22Rv1 (cell line): ENCODE measurements around the gene ITGB1.

ENCODE experiments used
- H3K27ac ChIP-seq: fragments of 450-650 bp; 2 replicates; pipeline ENCODE4 v1.5.1; 2017
- ZFX ChIP-seq: fragments of 450-650 bp; IDR thresholded peaks from 2 replicates; pipeline ENCODE4 v1.6.1; 2017; ENCODE audit warnings: antibody characterized with exemption, borderline replicate concordance
- TF ChIP-seq, protein P1 (sequence below): fragments of 450-650 bp; IDR thresholded peaks from 2 replicates; pipeline ENCODE4 v1.5.1; 2017; ENCODE audit warnings: mild to moderate bottlenecking

Gene ITGB1

DNA sequence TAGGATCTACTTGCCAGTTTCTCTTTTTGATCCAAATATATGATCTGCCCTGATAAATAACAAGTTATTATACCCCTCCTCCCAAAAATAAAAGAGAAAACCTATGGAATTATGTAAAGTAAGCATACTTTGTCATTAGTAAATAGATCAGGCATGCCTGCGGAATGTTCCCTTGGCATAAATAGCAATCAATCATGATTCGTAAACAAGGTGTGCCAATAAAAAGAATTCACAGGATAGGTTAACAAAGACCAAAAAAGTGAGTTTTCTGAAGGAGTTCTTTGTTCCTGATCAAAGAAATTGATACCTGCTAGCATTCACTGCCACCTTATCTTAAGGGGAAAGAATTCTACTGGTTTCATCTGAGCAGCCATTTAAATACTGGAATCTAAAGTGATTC, 11.9 kb downstream of the ITGB1 start:
- TF ChIP-seq, protein P1, sequence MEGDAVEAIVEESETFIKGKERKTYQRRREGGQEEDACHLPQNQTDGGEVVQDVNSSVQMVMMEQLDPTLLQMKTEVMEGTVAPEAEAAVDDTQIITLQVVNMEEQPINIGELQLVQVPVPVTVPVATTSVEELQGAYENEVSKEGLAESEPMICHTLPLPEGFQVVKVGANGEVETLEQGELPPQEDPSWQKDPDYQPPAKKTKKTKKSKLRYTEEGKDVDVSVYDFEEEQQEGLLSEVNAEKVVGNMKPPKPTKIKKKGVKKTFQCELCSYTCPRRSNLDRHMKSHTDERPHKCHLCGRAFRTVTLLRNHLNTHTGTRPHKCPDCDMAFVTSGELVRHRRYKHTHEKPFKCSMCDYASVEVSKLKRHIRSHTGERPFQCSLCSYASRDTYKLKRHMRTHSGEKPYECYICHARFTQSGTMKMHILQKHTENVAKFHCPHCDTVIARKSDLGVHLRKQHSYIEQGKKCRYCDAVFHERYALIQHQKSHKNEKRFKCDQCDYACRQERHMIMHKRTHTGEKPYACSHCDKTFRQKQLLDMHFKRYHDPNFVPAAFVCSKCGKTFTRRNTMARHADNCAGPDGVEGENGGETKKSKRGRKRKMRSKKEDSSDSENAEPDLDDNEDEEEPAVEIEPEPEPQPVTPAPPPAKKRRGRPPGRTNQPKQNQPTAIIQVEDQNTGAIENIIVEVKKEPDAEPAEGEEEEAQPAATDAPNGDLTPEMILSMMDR = no peak
- no peak for TF ChIP-seq ZFX
- H3K27ac ChIP-seq = no peak overlapping the region

DNA sequence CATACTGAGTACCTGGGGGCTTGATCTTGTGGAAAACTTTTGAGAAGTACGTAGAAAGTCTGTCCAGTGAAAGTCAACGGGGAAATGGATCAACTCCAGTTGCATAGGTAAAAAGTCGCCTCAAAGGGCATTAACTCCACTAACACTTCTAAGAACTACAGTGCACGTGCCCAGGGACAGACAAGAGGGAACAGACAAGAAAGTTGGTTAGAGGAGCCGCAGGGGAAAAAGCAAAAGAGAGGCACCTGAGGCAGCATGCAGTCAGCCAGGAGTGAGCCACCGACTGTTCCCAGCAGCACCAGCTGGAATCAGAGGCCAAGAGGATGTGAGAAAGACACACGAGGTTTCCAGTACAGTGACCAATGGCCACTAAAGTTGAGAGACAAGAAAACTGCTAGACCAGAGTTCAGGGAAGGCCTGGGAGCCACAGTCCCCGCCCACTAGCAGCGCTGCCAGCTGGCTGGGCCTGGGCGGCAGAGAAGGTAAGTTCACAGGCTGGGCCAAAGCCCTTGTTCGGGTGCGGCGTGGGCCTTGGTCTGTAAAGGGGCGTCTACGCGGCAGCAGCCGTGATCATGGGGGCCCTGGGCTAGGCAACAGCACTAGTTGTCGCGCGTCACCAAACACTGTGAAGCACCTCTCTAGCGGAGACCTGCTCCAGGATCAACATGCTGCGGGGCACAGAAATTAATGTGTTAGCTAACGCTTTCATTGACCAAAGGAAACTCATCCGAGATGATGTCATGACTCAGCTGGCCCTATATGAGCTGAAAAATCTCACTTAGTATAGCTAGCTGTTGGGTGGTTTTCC, 14.0 kb downstream of the ITGB1 start:
- no peak overlapping the region for H3K27ac ChIP-seq

DNA sequence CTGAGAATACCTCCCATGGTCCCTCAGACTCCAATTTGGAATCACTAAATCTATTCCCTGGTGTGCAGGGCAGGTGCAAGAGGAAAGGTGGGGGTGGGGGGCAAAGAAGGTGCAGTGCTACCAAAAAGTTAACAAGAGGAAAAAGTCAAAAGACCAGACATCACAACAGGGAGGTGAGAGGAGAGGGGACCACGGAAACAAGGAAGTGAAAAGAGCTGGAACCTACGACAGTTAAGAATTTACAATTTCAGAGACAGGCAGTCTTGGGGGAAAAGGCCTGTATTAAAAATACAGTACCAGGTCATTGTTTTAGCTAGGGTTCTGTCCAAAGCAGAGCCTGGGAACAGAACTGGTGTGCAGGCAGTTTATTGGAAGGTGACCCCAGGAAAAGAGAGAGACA, 14.6 kb downstream of the ITGB1 start:
- H3K27ac ChIP-seq = no peak overlapping the region
- TF ChIP-seq, protein P1 = no peak
- no peak for TF ChIP-seq ZFX

More for the DNA sequence above, 14.0 kb downstream of the ITGB1 start:
- TF ChIP-seq, protein P1 = no peak
- no peak for TF ChIP-seq ZFX

DNA sequence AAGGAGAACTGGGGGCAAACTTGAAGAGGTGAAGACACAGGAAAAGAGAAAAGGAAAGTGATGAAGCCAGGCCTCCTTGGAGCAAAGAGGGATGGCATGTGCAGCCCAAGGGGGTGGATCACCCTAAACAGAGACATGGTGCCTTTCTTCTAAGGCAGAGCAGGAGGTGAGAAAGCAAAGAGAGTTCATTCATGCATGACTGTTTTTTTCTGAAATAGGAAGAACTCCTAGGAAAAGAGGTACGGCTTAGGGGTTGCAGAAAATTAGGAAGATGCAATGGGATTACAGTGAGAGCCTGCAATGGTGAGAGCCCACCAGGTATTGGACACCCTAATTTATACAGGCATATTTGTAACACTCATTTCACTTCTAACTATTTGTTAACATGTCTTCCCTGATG, 15.9 kb downstream of the ITGB1 start:
- TF ChIP-seq ZFX = no peak
- TF ChIP-seq, protein P1 = no peak
- H3K27ac ChIP-seq = no peak overlapping the region

DNA sequence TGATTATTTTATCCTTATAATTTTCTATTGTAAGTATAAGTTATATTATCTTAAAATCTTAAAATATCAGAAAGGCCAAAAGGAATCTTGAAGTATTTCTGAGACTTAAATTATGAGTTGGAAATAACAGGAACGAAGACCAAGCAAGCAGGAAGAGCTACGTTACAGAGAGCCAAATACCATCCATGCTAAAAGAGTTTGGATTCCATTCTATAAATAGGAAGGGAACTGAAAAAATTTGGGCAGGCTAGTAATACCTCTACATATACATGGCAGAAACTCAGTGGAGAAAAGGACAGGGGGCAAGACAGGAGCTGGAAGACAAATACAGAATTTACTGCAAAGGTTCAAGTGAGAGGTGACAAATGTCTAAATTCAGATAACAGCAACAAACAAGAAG, 16.7 kb downstream of the ITGB1 start:
- no peak overlapping the region for H3K27ac ChIP-seq
- TF ChIP-seq, protein P1 = no peak
- no peak for TF ChIP-seq ZFX

DNA sequence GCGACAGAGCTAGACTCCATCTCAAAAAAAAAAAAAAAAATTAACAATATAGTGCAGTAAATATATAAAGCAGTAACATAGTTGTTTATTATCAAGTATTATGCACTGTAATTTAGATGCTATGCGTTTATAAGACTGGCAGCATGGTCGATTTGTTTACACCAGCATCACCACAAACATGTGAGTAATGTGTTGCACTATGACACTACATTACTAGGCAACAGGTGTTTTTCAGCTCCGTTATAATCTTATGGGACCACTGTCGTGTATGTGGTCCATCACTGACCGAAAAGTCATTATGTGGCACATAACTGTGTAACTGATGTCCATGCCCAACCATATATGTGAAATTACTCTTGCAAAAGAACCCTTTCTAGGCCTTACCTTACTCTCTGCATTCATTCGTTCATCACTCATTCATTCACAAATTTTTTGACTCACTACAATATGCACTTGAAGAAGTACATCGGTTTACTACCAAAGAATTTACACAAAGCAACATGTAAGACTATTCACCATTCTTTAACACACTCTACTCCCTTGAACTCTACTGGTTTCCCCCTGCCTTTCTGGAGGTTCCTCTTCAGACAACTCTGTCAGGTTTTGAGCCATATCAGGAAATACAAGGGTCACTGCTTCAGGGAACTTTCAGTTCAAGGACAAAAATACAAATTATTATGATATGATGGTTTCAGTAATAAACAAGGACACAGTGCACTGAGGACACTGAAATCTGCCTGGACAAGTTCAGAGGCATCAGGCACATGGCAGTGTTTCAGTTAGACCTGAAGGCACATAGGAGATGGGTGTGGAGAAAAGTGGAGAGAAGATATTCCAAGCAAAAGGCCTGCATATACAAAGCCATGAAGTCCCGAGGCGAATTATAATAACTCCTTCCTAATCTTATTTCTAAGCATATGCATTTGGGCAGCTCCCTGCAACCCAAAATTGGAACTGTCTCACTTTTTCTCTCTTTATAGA, 17.4 kb downstream of the ITGB1 start:
- TF ChIP-seq, protein P1 = no peak
- TF ChIP-seq ZFX = no peak
- H3K27ac ChIP-seq = no peak overlapping the region
